Calu3 (cell line): ENCODE results near the gene CIPC. TPM values are rescaled to one million over a fixed set of nuclear protein-coding genes. Genes with fewer than 3 reads are reported as not detected.

Experiments used
- BruUV-seq: library from RNA; stranded (reverse); fragments of 400-500 nt; replicated peaks from 2 replicates; lab custom pipeline; 2021; lab: Mats Ljungman, UMichigan
- CTCF ChIA-PET: fragments of 300-600 bp; sonication (Branson Sonifier 250); formaldehyde crosslinking; loops from one replicate; lab custom pipeline; 2022; ENCODE audit warnings: antibody characterized with exemption; lab: Charles Lee
- DNase-seq: peaks from one replicate; pipeline ENCODE4 v3.0.0; 2022
- H3K27ac Mint-ChIP-seq: one replicate; pipeline ENCODE4 v1.8.0; 2022; ENCODE audit warnings: mixed read lengths; ENCODE audit not compliant: unreplicated experiment
- H3K27me3 Mint-ChIP-seq: one replicate; pipeline ENCODE4 v1.8.0; 2022; ENCODE audit warnings: mixed read lengths; ENCODE audit not compliant: unreplicated experiment
- H3K36me3 Mint-ChIP-seq: one replicate; pipeline ENCODE4 v1.8.0; 2022; ENCODE audit warnings: mild to moderate bottlenecking, moderate library complexity, mixed read lengths; ENCODE audit not compliant: insufficient read depth, unreplicated experiment
- H3K4me1 Mint-ChIP-seq: one replicate; pipeline ENCODE4 v1.8.0; 2022; ENCODE audit warnings: mild to moderate bottlenecking, low read depth, mixed read lengths; ENCODE audit not compliant: unreplicated experiment
- H3K4me3 Mint-ChIP-seq: one replicate; pipeline ENCODE4 v1.8.0; 2022; ENCODE audit warnings: mild to moderate bottlenecking, low read depth, moderate library complexity, mixed read lengths; ENCODE audit not compliant: unreplicated experiment
- H3K9me3 Mint-ChIP-seq: one replicate; pipeline ENCODE4 v1.8.0; 2022; ENCODE audit warnings: low read depth, mixed read lengths; ENCODE audit not compliant: unreplicated experiment
- intact Hi-C: fragments of 100-400 bp; cut with micrococcal nuclease; formaldehyde crosslinking; loops from one replicate; pipeline ENCODE4 v1.10.0; 2022; ENCODE audit not compliant: unreplicated experiment
- total RNA-seq: library from RNA; stranded (reverse); gene quantifications from 2 replicates; pipeline ENCODE4 v1.2.3, GENCODE V29; 2022
- TF ChIP-seq, protein P1 (sequence below): fragments of 200-600 bp; IDR thresholded peaks from one replicate; pipeline ENCODE4 v1.8.0; 2022; ENCODE audit warnings: antibody characterized with exemption; ENCODE audit not compliant: unreplicated experiment

Gene CIPC
- total RNA-seq, 1 experiment from 2014 or later: 16.5 TPM

DNA sequence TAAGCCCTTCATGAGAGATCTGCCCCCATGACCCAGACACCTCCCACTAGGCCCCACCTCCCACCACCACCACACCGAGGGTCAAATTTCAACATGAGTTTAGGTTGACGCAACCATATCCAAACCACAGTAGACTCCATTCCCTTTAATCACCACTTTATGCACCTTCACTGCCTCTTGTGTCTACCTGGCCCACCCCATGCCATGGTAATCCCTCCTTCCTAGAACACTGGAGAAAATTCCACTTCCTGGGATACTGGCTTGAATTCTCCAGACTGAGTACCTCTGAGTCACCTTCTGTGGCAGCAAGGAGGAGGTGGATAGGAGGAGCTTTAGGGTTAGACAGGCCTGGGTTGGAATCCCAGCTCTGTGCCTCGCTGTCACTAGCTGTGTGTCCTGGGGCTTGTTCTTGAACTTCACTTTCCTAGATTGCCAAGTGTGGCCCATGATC, 26.1 kb upstream of the CIPC start:
- TF ChIP-seq, protein P1, sequence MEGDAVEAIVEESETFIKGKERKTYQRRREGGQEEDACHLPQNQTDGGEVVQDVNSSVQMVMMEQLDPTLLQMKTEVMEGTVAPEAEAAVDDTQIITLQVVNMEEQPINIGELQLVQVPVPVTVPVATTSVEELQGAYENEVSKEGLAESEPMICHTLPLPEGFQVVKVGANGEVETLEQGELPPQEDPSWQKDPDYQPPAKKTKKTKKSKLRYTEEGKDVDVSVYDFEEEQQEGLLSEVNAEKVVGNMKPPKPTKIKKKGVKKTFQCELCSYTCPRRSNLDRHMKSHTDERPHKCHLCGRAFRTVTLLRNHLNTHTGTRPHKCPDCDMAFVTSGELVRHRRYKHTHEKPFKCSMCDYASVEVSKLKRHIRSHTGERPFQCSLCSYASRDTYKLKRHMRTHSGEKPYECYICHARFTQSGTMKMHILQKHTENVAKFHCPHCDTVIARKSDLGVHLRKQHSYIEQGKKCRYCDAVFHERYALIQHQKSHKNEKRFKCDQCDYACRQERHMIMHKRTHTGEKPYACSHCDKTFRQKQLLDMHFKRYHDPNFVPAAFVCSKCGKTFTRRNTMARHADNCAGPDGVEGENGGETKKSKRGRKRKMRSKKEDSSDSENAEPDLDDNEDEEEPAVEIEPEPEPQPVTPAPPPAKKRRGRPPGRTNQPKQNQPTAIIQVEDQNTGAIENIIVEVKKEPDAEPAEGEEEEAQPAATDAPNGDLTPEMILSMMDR: no peak
- no peak for DNase-seq
- Mint-ChIP-seq H3K27me3 (no peaks in the 10 kb centered on the region), H3K4me1 (peaks cover 25% of the 10 kb centered on the region), H3K9me3 (no peaks in the 10 kb centered on the region), H3K4me3 (no peak overlapping the region), H3K27ac (no peak overlapping the region), H3K36me3 (peaks cover 4% of the 10 kb centered on the region)
- intact Hi-C loops: no loop called here
- no TSS peak for BruUV-seq
- CTCF ChIA-PET: interaction anchor here (0.6 to 5.9 kb wide), 5 partner anchors 24 to 199 kb away, joined by 6 to 63 read pairs (median 9); no protein-coding TSS in a partner anchor

DNA sequence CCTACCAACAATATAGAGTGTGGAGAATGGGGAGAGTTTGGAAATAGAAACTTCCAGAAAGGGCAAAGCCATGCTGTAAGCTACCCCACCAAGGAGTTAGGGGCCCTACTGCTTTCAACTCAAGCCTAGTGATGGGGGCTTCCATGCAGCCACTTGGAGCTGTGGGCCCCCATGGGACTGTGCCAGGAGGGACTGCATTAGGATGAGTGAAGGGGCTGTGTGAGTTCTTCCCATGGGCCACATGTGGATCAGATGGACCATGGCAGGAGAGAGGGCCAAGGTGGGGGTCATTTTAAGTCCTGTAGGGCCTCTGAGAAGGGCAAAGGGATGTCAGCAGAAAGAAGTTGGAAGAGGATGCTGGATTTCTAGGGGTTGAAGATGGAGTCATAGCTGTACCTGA, 23.1 kb upstream of the CIPC start:
- Mint-ChIP-seq H3K27ac (no peak overlapping the region), H3K4me3 (no peak overlapping the region), H3K36me3 (peaks cover 4% of the 10 kb centered on the region), H3K4me1 (peaks cover 10% of the 10 kb centered on the region), H3K9me3 (no peaks in the 10 kb centered on the region), H3K27me3 (no peaks in the 10 kb centered on the region)
- CTCF ChIA-PET: interaction anchor here (0.6 kb wide), 1 partner anchor 186 kb away, joined by 7 read pairs; no protein-coding TSS in a partner anchor
- DNase-seq: no peak
- intact Hi-C loops: no loop called here
- no TSS peak for BruUV-seq
- TF ChIP-seq, protein P1: no peak

DNA sequence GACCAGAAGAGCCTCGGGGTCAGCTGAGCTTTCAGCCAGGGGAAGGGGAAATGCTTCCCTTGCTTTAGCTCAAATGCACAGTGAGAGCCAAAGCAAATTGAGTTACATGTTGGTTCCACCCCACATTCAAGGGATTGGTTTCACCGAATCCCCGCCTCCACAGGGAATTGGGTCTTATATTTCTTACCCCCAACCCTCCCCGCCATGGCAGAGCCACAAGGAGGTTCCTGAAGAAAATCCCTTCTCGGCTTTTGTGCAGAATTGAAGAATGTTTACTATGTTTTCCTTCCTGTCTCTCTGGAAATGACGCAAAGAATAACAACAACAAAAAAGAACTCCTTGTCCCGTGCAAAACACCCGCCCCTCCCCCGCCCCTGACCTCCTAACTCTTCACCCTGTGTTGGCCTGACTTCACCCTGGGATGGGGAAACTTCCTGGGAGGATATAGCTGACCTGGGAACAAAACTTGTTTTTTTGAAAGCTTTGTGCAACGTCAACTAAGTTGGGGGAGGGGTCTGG, 21.9 kb upstream of the CIPC start:
- Mint-ChIP-seq H3K4me3 (no peak overlapping the region), H3K4me1 (peaks cover 10% of the 10 kb centered on the region), H3K36me3 (no peaks in the 10 kb centered on the region), H3K9me3 (no peaks in the 10 kb centered on the region), H3K27me3 (no peaks in the 10 kb centered on the region), H3K27ac (no peak overlapping the region)
- intact Hi-C loops: no loop called here
- TF ChIP-seq, protein P1: no peak
- CTCF ChIA-PET: interaction anchor here (0.6 to 1.1 kb wide), 3 partner anchors 23 to 1670 kb away, joined by 3 to 4 read pairs (median 3); no protein-coding TSS in a partner anchor
- no peak for DNase-seq
- no TSS peak for BruUV-seq

DNA sequence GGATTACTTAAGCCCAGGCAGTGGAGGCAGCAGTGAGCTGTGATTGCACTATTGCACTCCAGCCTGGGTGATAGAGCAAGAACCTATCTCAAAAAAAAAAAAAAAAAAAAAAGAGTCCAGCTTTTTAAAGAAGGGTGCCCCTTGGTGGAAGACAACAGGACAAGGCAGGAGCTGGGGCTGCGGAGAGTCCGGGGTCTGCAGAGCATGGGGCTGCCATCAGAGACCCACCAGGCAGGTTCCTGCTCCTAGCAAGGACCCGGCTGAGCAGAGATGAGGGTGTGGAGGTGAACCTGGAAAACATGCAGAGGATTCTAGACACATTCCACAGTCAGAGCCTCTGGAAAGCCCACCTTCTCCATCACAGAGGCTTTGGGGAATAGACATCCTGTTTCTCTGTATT, 21.0 kb upstream of the CIPC start:
- CTCF ChIA-PET: interaction anchor here (0.6 to 1.1 kb wide), 3 partner anchors 23 to 1669 kb away, joined by 3 to 4 read pairs (median 3); no protein-coding TSS in a partner anchor
- no peak for DNase-seq
- no peaks in the 10 kb centered on the region for H3K27me3 Mint-ChIP-seq
- no TSS peak for BruUV-seq
- no peaks in the 10 kb centered on the region for H3K36me3 Mint-ChIP-seq
- H3K4me1 Mint-ChIP-seq: peaks cover 3% of the 10 kb centered on the region
- no peak overlapping the region for H3K27ac Mint-ChIP-seq
- H3K9me3 Mint-ChIP-seq: no peaks in the 10 kb centered on the region
- H3K4me3 Mint-ChIP-seq: no peak overlapping the region
- intact Hi-C loops: no loop called here
- TF ChIP-seq, protein P1: no peak
